ENCODE data around the gene ALG10B.
"Not testable (repeated sequence)": the region's sequence is repeated elsewhere in the genome, so short reads cannot be mapped to it uniquely, and the experiment has no call there.

The ALG10B gene

DNA sequence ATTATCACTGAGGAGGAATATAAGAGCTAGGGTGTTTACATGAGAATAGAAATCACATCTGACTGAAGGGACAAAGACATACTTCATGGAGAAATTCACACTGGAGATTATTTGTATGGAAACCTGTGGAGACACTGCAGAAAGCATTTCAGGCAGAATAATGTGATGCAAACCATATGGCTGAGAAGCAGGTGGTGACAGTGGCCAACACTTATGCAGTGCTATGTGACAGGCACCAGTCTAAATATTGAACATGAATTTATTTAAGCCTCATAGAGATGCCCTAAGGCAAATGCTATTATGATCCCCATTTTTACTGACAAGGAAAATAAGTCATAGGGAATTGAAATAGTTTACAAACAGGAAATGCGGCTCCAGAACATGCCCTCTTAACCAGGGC lies 16.2 kb downstream of the ALG10B start:
- no peak for DNase-seq
- Mint-ChIP-seq H3K27ac (no peak overlapping the region), H3K27me3 (no peaks in the 10 kb centered on the region), H3K4me3 (no peak overlapping the region), H3K36me3 (ENCODE audit: insufficient read depth) (no peaks in the 10 kb centered on the region), H3K9me3 (no peaks in the 10 kb centered on the region), H3K4me1 (ENCODE audit: low read depth in 2 of 2) (no peaks in the 10 kb centered on the region)
- ATAC-seq (replicated peaks): no peak

GRCh38 chr12:38342444-38342843 lies 25.9 kb downstream of the ALG10B start:
- ATAC-seq (replicated peaks) (no peak), DNase-seq (no peak)
- H3K36me3 Mint-ChIP-seq (ENCODE audit: insufficient read depth): peaks cover 5% of the 10 kb centered on the region
- no peak overlapping the region for H3K27ac Mint-ChIP-seq
- no peak overlapping the region for H3K4me3 Mint-ChIP-seq
- peaks cover 0 to 22% of the 10 kb centered on the region in 2 donors for H3K27me3 Mint-ChIP-seq
- no peaks in the 10 kb centered on the region for H3K9me3 Mint-ChIP-seq
- H3K4me1 Mint-ChIP-seq (ENCODE audit: low read depth in 2 of 2): no peaks in the 10 kb centered on the region

- H3K27me3 Mint-ChIP-seq: peaks cover 0 to 22% of the 10 kb centered on the region in 2 donors
- H3K27ac Mint-ChIP-seq; H3K36me3 Mint-ChIP-seq (ENCODE audit: insufficient read depth); ATAC-seq (replicated peaks); DNase-seq; H3K9me3 Mint-ChIP-seq; H3K4me3 Mint-ChIP-seq; H3K4me1 Mint-ChIP-seq (ENCODE audit: low read depth in 2 of 2): not testable (repeated sequence)
Observed at GRCh38 chr12:38343256-38343655, 26.7 kb downstream of the ALG10B start.

DNA sequence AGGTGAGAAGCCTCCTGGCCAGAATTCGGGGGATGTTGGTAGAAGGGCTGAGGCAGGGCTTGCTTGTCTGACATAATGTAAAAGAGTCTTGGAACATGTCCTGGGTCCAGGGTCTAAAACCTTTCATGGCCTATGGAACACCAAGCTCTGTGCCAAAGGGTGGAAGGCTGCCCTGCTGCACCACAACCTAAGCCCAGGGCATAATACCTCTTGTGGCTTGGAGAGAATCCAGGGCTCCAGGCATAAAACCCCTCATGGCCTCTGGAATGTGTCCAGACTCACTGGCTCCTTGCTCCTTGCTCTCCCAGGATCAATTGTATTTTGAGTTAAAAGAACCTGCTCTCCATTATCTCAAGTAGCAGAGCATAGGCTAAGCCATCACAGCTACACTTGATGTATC lies 27.3 kb downstream of the ALG10B start:
- H3K4me1 Mint-ChIP-seq (ENCODE audit: low read depth in 2 of 2); H3K27ac Mint-ChIP-seq; H3K9me3 Mint-ChIP-seq; H3K36me3 Mint-ChIP-seq (ENCODE audit: insufficient read depth); ATAC-seq (replicated peaks); H3K4me3 Mint-ChIP-seq; DNase-seq: not testable (repeated sequence)
- H3K27me3 Mint-ChIP-seq: peaks cover 0 to 22% of the 10 kb centered on the region in 2 donors

GRCh38 chr12:38350342-38351174 lies 34.0 kb downstream of the ALG10B start:
- peak; percentile 45 for ATAC-seq (replicated peaks)
- DNase-seq: no peak
- Mint-ChIP-seq H3K27me3 (no peaks in the 10 kb centered on the region), H3K4me1 (ENCODE audit: low read depth in 2 of 2) (peaks cover 4 to 14% of the 10 kb centered on the region in 2 donors), H3K9me3 (no peaks in the 10 kb centered on the region), H3K4me3 (peak overlapping the region in 1 of 2 donors; percentile 18), H3K27ac (peak overlapping the region; percentile 1 to 4), H3K36me3 (ENCODE audit: insufficient read depth) (no peaks in the 10 kb centered on the region)

- Mint-ChIP-seq H3K4me1 (ENCODE audit: low read depth in 2 of 2) (peaks cover 4 to 14% of the 10 kb centered on the region in 2 donors), H3K4me3 (peak overlapping the region in 1 of 2 donors; percentile 18), H3K27ac (peak overlapping the region; percentile 4 to 53)
- peak; percentile 62 for ATAC-seq (replicated peaks)
- not testable (repeated sequence) for H3K9me3 Mint-ChIP-seq; H3K27me3 Mint-ChIP-seq; DNase-seq; H3K36me3 Mint-ChIP-seq (ENCODE audit: insufficient read depth)
Observed at GRCh38 chr12:38351175-38351508, 34.6 kb downstream of the ALG10B start.

GRCh38 chr12:38367506-38367905 lies 50.9 kb downstream of the ALG10B start:
- no peak overlapping the region for H3K27ac Mint-ChIP-seq
- ATAC-seq (replicated peaks) (no peak), DNase-seq (no peak)
- no peaks in the 10 kb centered on the region for H3K27me3 Mint-ChIP-seq
- H3K9me3 Mint-ChIP-seq: peaks cover 0 to 7% of the 10 kb centered on the region in 2 donors
- no peak overlapping the region for H3K4me3 Mint-ChIP-seq
- no peaks in the 10 kb centered on the region for H3K36me3 Mint-ChIP-seq (ENCODE audit: insufficient read depth)
- no peaks in the 10 kb centered on the region for H3K4me1 Mint-ChIP-seq (ENCODE audit: low read depth in 2 of 2)

DNA sequence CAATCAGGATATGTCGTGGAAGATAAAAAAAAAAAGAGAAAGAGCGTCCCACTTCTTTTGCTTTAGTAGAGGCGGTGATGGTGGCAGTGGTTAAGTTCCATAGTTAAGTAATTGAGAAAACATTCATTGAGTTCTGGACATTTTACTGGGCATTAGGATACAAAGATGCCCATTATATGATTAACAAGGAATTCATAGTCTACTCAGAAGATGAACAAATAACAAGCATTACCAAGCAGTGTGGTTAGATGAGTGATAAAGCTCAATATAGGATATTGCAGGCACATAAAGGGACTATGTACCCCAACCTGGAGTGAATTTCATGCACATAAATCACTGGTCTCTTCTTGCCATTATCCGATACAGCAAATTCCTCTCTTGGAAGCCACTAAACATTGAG lies 53.7 kb downstream of the ALG10B start:
- H3K4me3 Mint-ChIP-seq: no peak overlapping the region
- ATAC-seq (replicated peaks) (no peak), DNase-seq (no peak)
- no peaks in the 10 kb centered on the region for H3K27me3 Mint-ChIP-seq
- H3K36me3 Mint-ChIP-seq (ENCODE audit: insufficient read depth): no peaks in the 10 kb centered on the region
- no peaks in the 10 kb centered on the region for H3K4me1 Mint-ChIP-seq (ENCODE audit: low read depth in 2 of 2)
- H3K27ac Mint-ChIP-seq: no peak overlapping the region
- H3K9me3 Mint-ChIP-seq: peaks cover 0 to 3% of the 10 kb centered on the region in 2 donors

DNA sequence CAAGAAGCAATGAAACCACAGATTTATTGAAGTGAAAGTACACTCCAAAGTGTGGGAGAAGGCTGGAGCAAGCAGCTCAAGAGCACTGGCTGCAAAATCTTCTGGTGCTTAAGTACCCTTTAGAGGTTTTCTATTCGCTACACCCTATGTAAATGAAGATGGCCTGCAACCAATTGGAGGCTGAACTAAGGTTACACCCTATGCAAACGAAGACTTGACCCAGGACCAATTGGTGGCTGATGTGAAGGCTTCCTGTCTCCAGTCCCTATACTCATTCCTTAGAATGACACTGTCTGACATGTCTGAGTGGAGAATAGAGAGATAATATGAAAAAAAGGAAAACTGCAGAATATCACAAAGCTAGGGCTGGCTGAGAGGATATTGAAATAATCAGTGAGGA lies 57.2 kb downstream of the ALG10B start:
- Mint-ChIP-seq H3K4me1 (ENCODE audit: low read depth in 2 of 2) (no peaks in the 10 kb centered on the region), H3K9me3 (peaks cover 5 to 12% of the 10 kb centered on the region in 2 donors), H3K4me3 (no peak overlapping the region), H3K27ac (no peak overlapping the region), H3K36me3 (ENCODE audit: insufficient read depth) (no peaks in the 10 kb centered on the region), H3K27me3 (no peaks in the 10 kb centered on the region)
- ATAC-seq (replicated peaks): no peak
- no peak for DNase-seq

GRCh38 chr12:38374751-38375150 lies 58.2 kb downstream of the ALG10B start:
- Mint-ChIP-seq H3K9me3 (peaks cover 4 to 18% of the 10 kb centered on the region in 2 donors), H3K27ac (no peak overlapping the region), H3K4me1 (ENCODE audit: low read depth in 2 of 2) (no peaks in the 10 kb centered on the region), H3K36me3 (ENCODE audit: insufficient read depth) (no peaks in the 10 kb centered on the region), H3K4me3 (no peak overlapping the region), H3K27me3 (no peaks in the 10 kb centered on the region)
- no peak for ATAC-seq (replicated peaks)
- DNase-seq: no peak
